HG03159 (cell line): Measurements from ENCODE around the gene NBEAL1.
"Not testable (repeated sequence)": the region's sequence is repeated elsewhere in the genome, so short reads cannot be mapped to it uniquely, and the experiment has no call there.

Experiments
- ATAC-seq: cut with Tn5 transposase; IDR thresholded peaks from one replicate; pipeline ENCODE4 v1.9.1; 2021; ENCODE audit warnings: mild to moderate bottlenecking, moderate library complexity; ENCODE audit not compliant: unreplicated experiment

The NBEAL1 gene

GRCh38 chr2:203105996-203106395 is 91.3 kb downstream of the NBEAL1 start:
- ATAC-seq = no peak

GRCh38 chr2:203110496-203110895 is 95.8 kb downstream of the NBEAL1 start:
- not testable (repeated sequence) for ATAC-seq

- no peak for ATAC-seq
These were observed 97.7 kb downstream of the NBEAL1 start for GRCh38 chr2:203112342-203112741.

- not testable (repeated sequence) for ATAC-seq
These were observed 100.6 kb downstream of the NBEAL1 start for GRCh38 chr2:203115201-203115700.

GRCh38 chr2:203122317-203122986 is 107.8 kb downstream of the NBEAL1 start:
- ATAC-seq = no peak

GRCh38 chr2:203126996-203127395 is 112.3 kb downstream of the NBEAL1 start:
- ATAC-seq = no peak

GRCh38 chr2:203135105-203135504 is 120.4 kb downstream of the NBEAL1 start:
- ATAC-seq = no peak

- no peak for ATAC-seq
These were observed 128.7 kb downstream of the NBEAL1 start for GRCh38 chr2:203143391-203143790.

GRCh38 chr2:203149194-203149593 is 134.5 kb downstream of the NBEAL1 start:
- no peak for ATAC-seq

GRCh38 chr2:203155406-203155805 is 140.7 kb downstream of the NBEAL1 start:
- no peak for ATAC-seq

- ATAC-seq = not testable (repeated sequence)
These were observed 148.0 kb downstream of the NBEAL1 start for GRCh38 chr2:203162722-203163121.

- ATAC-seq = no peak
These were observed 149.7 kb downstream of the NBEAL1 start for GRCh38 chr2:203164311-203164935.

- ATAC-seq = no peak
These were observed 153.1 kb downstream of the NBEAL1 start for GRCh38 chr2:203167751-203168150.

- no peak for ATAC-seq
These were observed 155.8 kb downstream of the NBEAL1 start for GRCh38 chr2:203170502-203170901.

GRCh38 chr2:203175371-203175770 is 160.7 kb downstream of the NBEAL1 start:
- ATAC-seq = no peak

- no peak for ATAC-seq
These were observed 162.7 kb downstream of the NBEAL1 start for GRCh38 chr2:203177361-203177760.

GRCh38 chr2:203185864-203186263 is 171.2 kb downstream of the NBEAL1 start:
- no peak for ATAC-seq

- ATAC-seq = not testable (repeated sequence)
These were observed 175.9 kb downstream of the NBEAL1 start for GRCh38 chr2:203190547-203190946.

- ATAC-seq = not testable (repeated sequence)
These were observed 176.4 kb downstream of the NBEAL1 start for GRCh38 chr2:203191026-203191425.

- ATAC-seq = no peak
These were observed 177.3 kb downstream of the NBEAL1 start for GRCh38 chr2:203191961-203192360.

- no peak for ATAC-seq
These were observed 180.8 kb downstream of the NBEAL1 start for GRCh38 chr2:203195331-203196036.

- no peak for ATAC-seq
These were observed 186.2 kb downstream of the NBEAL1 start for GRCh38 chr2:203200866-203201265.
